Activated CD8-positive, alpha-beta memory T cell treated with anti-CD3 and anti-CD28 coated beads for 4 hours (primary cell): ENCODE data around the gene KCNMA1.

Experiments
- DNase-seq, 2 donors: peaks; one replicate each; pipeline ENCODE4 v3.0.0-alpha.2; 2020; ENCODE audit warnings: low read depth in 2 of 2

The KCNMA1 gene

DNA sequence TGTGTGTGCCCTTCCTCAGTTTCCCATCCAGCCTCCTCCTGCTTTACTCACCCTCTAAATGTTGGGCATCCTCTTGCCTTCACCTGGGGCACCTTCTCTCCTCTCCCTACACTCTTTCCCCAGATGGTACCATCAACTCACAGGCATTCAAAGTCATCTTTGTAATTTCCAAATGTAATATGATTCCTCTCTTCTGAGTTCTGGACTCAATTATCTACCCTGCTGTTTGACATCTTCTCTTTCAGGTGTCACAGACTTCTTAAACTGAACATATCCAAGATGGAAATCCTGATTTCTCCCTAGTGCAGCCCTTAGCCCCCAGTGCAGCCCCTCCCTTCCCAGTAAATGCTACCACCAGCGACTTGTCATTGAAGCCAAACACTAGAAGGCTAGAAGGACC, 422.8 kb downstream of the KCNMA1 start:
- DNase-seq = no peak

DNA sequence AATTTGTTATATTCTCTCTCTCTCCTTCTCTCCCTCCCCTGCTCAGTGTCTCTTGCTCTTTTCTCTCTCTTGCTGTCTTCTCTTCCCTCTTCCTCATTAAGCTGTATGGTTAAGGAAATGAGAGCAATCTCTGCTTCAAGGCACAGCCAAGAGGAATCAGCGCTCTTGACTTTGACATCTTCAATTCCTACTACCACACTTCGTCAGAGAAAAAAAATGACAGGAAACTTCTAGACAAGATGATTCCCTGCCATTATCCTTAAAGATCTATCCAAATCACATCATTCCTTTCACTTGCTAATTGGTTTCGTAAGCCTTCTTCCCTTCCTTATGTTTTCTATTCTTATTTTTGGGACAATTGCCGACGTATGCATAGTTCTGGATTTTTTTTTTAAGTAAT, 425.0 kb downstream of the KCNMA1 start:
- no peak for DNase-seq

DNA sequence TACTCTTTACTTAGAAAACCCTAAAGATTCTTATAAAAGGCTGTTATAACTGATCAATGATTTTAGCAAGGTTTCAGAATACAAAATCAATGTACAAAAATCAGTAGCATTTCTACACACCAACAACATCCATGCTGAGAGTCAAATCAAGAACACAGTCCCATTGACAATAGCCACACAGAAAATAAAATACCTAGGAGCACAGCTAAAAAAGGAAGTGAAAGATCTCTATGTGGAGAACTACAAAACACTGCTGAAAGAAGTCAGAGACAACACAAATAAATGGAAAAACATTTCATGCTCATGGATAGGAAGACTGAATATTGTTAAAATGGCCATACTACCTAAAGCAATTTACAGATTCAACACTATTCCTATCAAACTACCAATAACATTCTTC, 427.0 kb downstream of the KCNMA1 start:
- no peak for DNase-seq

DNA sequence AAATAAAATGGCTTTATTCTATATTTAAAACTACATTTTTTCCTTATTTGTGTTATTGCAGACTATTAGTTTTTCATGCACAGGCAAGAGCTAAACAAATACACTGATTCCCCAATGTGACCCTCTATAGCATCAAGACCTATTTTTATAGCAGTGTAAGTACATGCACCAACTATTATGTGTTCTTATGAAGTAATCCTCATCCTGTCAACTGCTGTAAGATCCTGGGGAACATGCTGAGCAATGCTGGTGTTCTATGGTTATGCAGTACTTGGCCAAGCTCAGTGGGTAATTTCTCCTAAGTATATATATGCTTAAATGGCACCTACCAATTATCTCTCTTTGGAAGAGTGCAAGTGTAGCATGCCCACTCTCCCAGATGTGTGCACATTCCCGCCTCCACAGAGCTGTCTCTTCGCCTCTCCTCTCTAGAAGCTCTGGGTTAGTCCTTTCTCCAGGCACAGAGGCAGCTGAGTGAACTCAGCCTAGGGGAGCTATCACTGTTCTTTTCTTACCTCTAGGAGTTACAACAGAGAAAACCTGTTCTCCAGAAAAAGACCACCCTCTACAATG, 428.8 kb downstream of the KCNMA1 start:
- no peak for DNase-seq

DNA sequence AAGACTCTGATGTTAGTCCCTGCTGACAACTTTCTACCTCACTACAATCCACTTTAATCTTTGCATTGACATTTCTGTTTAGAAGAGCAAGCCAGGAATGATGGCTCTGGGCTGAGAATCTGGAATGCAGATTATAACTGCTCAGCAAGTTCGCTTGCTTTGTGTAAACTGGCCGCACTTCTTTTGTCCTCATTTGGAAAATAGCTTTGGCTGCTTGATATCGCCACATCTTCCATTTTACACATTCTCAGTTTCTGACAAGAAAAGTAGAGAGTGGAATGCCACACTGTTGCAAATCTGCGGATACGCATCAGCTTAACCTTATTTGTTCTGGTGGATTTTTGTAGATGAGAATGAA, 429.8 kb downstream of the KCNMA1 start:
- DNase-seq = no peak

DNA sequence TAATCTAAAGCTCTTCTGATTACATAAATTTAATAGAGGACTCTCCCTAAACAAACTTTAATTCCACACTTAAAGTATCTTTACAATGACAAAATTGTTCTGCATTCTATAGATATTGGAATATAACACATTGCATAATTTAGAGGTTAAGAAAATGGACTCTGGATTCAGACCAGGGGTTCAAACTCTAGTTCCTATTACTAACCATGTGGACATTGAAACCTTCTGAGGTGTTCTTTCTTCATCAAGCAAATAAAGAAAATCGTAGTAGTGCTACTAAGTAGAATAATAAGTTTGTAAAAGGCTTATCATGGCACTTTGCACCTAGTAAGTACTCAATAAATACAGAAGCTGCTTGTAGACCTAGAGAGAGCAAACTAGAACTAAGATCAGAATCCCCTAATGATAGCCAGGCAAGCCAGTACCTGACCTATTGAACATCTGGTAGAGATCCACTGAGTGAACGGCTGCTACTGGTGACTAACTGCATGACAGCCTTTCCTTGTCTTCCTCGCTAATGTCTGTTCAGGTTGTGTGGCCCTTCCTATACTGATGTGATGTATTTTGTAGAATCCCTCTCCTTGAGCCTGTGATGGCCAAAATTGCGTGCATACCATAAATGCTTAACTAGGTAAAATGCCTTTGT, 430.3 kb downstream of the KCNMA1 start:
- no peak for DNase-seq

DNA sequence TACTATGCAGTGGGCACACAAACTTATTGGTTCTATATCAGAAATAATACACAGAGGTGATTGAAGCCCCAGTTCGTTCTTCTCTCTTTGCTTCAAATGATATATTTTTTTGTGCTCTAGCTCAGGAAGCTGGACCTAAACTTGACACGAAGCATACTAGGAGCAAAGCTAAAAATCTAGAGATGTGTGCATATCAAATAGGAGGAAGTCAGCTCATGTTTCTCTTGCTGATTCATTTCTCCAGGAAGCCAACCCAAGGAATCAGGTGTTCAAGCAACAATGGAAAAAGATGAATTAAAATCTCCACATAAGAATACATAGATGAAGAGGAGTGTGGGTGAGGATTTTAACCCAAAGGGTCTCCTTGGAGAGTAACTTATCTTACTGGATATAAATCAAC, 432.5 kb downstream of the KCNMA1 start:
- no peak for DNase-seq

DNA sequence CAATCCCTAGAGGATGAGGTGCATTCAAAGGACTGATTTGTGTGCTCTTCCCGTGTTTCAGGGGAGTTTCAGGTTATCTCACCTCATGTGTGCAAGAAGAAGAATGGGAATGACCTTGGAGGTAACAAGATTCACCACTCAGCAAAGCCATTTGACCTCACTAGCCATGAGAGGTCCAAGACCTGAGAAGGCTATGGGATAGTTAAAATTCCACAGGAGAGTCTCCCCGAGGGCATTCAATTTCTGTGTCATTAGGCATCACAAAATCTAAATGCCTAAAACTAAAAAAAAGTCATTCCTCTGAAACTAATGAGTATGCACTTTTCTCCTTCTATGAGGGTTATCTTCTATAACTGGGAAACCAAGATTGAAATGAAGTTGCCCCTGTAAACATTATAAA, 433.4 kb downstream of the KCNMA1 start:
- DNase-seq = no peak

DNA sequence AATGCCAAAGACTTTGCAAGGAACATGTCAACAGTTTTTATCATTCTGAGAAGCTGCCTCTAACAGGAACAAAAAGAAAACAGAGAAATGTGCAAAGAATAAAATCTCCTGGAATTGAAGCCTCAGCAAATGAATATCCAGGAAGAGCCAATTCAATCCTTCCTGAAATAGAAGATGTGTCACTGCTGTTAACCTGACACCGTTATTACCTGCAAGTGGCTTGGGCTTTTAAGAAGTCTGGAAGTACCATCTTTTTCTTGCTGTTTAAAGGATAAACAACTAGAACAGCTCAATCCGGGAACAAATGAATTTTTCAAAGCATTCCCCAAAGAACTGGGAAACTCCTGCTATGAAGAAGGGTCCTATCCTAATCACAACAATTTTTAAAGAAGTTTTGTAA, 434.8 kb downstream of the KCNMA1 start:
- DNase-seq = no peak

DNA sequence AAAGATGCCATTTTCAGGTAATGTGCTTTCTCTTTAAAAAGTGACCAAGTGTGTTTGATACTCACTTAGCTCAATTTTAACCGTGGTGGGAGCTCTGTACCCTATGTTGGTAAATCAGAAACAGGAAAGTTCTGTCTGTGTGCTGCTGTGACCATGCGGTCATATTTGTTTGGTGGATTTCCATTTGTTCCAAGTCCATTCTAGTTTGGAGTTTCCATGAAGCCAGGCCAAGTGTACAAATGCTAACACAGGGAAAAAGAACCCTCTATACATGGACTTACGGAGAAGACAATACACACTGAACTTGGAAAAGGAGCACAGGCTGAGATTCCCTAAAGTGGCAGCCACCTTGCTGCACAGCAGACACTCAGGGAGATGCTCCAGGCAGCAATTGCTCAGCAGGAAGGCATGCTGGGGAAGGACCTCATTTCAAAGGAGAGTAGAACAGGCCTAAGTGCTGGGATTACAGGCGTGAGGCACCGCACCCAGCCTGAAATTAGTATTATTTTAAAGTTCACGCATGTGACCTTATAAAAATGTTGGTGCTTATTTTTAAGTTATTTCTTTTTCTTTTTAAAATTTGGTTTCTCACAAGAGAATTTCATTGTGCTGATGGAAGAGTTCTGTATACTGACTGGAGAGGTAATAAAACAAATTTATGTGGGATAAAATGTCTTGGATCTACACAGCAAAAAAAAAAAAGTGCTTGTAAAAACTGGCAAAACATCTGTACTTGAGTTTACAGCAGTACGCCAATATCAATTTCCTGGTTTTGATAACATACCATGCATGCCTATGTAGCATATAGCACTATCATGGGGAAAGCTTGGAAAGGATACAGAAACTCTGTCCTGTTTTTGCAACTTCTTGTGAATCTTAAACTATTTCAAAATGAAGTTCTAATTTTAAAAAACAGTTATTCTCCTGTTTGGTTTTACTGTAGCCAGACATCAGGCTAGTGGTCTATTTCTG, 436.2 kb downstream of the KCNMA1 start:
- DNase-seq = no peak

DNA sequence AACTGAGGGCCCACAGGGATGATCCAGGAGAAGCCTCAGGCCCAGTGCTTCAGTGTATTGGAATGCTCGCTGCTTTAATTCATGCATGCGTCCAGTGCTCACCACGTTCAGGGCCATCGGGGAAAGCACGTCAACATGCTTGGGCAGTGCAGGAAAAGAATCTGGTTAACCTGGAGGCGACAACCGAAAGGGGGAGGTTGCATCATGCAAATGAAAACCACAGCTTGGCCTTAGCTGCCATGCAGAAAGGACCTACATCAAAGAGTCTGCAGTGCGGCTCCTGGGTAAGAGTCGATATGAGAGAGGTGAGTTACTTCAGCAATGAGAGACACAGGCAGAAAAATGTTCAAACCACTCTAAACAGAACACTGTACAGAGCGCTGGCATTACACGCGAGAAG, 440.1 kb downstream of the KCNMA1 start:
- DNase-seq = no peak

DNA sequence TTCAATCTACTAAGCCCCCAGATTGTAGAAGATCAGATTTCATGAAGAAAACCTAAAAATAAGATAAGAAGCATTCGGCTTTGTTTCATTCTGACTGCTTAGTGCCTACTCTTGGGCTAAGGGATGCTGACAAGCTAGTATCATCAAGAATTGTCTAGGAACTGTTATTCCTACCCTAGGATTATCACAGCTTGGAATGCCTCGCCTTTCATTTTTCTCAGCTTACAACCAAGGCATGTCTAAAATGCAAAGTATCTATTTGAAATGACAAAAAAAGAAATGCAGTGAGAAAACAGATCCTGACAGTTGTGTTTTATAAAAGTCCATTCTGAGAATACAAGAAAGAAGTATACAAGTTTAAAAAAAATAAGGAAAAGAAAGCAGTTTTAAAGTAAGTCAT, 441.0 kb downstream of the KCNMA1 start:
- no peak for DNase-seq

DNA sequence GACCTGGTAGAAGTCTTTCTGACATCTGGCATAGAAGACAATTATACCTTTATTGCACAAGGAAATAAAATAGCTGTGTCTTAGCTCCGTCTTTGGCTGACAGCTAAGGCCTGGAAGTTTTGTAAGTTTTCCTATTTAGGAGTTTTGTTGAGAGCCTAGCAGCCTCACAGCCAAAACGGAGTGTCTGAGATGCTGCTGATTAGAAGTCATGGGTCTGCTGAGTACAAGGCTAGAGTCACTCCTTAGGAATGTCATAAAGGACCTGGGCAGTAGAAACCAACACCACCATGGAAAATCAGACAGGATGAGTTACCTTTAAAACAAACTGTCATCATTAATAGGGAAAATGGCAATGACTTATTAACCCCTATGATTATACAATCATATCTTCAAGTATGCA, 442.5 kb downstream of the KCNMA1 start:
- no peak for DNase-seq

DNA sequence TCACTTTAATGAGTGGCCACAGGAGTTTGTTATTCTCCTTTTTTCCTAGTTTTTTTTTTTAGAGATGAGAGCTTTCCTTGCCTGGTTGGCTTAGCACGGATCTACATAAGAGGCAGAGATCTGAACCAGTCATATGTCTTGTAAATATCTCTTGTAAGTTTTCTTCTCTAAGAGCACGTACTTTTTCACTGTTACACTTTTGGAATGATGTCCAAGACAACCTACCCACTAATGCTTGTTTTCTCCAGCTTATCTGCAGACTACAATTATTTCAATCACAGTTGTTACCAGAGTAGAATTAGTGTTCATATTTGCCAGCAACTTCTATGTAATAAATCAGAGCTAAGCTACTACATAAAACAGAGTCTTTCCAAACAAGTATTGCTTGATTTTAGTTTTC, 444.6 kb downstream of the KCNMA1 start:
- no peak for DNase-seq

DNA sequence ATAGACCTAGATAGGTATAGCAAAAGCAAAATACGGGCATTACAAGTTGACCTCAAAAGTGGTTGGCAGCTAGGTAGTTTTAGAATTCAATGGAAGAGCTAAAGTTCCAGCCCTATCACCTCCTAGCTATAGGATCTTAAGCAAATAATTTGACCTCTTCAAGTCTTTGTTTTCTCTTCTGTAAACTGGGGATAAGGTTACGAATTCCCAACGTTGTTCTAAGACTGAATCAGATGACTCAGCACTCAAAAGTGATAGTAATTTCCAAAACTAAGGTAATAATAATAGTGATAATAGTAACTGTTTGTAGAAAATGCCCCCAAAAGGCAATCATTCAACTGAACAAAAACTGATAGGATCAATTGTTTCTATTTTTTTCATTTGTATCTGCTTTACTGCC, 445.2 kb downstream of the KCNMA1 start:
- DNase-seq = no peak

DNA sequence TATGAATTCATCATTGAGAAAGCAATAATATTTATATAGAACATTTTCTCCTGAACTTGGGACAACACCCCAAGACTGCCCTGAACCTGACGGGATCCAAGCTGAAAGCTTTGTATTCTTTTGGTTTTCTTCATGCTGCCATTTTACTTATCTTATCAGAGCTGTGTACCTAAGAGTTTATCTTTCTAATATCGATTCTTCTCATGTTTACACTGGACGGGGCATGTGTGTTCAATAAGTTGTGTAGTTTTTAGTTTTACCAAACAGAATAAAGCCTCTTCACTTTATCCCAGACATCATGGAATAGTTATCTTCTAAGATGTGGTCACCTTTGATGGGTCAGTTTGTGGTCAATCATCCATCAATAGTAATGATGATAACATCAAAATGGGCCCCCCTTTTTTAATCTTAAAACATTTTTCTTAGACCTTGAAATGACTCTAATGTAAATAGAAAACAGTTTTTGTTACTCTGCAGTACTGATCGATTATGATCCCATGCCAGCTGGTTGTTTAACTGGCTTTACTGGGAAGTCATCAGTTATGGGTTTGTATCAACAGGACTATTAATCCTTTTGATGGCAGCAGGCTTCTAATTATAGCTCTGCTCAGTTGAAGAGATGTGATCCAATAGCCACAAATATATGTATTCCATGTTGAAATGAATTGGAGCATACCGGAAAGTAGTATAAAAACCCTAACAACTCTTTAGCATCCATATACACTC, 446.1 kb downstream of the KCNMA1 start:
- no peak for DNase-seq

DNA sequence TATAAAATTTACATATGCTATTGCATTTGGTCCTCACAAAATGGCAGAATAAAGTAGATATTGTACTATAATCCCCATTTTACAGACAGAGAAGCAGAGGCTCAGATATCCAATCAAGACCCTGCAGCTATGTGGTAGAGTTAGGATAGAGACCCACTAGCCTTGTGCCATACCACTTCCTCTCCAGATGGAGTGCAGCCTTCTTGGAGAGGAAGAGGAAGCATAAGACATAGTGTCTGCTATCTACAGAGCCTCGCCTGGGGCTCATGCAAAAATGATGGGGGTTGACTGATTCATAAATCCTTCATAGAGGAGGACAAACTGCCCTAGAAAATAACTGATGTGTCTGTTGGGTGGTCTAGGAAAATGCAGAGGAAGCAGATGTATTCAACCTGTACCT, 447.3 kb downstream of the KCNMA1 start:
- DNase-seq = no peak

DNA sequence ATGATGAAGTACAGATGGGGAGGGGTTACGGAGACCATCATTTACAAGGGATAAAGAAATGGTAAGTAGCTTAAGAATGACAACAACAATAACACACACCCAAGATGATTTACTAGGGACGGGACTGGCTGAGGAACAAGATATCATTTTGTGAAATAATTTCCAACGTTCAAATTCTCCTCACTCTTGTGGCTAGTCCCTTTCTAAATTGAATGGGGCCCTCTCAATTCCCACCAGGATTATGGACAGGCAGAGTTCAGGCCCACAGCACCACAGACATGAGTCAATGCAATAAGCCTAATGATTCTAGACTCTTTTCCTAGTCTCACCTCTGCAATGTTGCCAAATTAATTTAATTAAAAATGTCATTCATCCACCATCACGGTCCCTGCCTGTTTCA, 448.1 kb downstream of the KCNMA1 start:
- DNase-seq = no peak

DNA sequence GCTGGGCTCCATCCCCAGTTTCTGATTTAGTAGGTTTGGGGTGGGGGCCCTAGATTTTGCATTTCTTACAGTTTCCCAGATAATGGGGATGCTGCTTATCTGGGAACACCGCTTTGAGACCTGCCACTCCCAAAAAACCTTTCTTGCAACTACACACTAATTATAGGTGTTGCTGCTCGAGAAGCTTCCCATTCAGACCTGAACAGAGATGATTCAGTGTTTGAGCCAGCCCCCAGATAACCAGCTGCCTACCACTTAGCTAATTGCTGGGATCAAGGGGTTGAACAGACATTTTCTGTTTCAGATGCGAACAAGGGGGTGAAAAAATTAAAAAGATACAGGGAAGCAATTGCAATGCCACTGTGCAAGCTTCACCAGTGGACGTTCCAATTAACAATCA, 448.5 kb downstream of the KCNMA1 start:
- no peak for DNase-seq

DNA sequence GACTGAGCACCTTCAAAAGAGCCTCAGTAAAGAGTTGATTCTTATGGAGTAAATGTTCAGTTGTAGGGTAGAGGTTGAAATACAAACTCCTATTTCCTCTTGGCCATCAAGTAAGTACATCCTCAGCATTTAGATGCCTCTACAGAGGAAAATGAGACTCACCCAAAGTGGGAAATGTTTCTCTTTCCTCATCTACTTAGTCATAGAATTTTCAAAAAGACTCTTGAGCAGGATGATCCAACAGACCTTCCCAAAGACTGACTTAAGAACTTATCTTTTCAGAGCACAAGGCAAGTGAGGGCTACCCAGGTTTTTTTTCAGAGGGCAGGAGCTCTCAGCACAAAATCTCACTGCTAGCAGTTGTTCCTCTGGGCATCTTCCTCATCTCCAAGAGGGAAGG, 449.1 kb downstream of the KCNMA1 start:
- no peak for DNase-seq

DNA sequence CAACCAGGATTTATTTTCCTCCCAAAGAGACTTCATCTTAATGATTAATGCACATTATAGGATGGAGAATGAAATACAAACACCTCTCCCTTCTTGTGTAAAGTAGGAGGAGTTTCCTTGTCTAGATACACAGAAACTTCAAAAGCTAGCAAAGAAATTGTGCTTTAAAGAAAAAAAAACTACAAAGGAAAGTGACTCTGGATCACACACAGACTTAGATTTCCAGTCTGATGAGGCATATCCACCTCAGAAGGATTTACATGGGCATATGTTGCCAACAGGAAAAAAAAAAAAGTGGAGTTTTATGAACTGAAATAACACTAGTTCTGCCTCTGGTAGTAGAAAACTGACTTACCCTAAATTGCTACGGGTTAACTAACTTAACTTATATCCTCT, 449.6 kb downstream of the KCNMA1 start:
- no peak for DNase-seq

DNA sequence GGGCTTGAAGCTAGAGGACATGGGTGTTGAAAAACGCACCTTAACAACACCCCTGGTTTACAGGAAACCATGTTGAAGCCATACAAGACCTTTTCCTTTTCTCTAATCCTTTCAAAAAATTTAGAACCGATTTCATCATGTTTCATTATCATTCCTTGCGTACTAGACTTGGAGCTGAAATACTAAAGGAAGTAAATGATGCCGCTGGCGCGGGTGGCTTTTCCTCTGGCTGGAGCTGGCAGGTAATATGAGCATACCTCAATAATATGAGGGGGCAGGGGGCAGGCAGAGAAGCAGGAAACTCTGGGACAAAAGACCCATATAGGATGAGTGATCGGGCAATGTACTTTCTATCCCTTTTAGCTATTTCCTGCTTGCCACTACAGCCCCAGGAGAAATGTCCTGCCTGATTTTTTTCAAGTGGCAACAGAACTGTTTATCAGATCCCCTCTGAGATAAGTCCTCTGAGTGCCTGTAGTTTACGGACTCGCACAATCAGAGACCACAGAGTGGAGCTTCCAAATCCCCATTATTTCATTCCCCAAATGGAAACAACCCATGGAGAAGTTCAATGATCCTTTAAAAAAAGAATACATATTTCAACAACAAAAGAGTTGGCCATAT, 450.1 kb downstream of the KCNMA1 start:
- DNase-seq = no peak
